Measurements from ENCODE around the gene GGCX. TPM values are rescaled to one million over a fixed set of nuclear protein-coding genes. Genes with fewer than 3 reads are reported as not detected.

Gene GGCX
- total and polyA plus RNA-seq, 2 of the 4 experiments (the other 2 are of a cell fraction) = 35.0 to 39.4 TPM

DNA sequence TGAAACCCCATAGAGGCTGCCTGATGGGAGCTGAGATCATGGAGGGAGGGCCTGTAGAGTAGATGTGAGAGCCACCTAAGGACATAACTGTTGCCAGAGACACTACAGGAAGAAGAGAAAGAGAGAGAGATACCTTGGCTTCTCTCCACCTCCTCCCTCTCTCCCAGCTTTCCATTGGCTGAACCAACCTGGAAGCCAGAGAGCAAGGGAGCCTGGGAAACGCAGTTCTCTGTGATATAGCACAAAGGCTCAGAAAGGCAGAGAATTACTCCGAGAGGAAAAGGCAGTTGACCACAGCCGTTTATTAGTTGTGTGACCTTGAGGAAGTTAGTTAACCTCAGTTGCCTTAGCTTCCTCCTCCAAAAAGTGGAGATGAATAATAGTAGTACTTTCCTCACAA, 60.0 kb downstream of the GGCX start:
- in situ Hi-C loops (cut with MboI; ENCODE audit: low sequenced_read_pairs) (no loop called here), dilution Hi-C loops (cut with HindIII; ENCODE audit: low sequenced_read_pairs, unreplicated experiment) (no loop called here), intact Hi-C loops (cut with micrococcal nuclease) (no loop called here)
- H3K4me1 ChIP-seq (ENCODE audit: control insufficient read depth, insufficient read depth, low read length) = peaks cover 24% of the 10 kb centered on the region
- no peak overlapping the region; a peak in 1 of 4 replicates for H4K8ac ChIP-seq (ENCODE audit: low read depth in 2 of 2, low read length in 2 of 2)
- H3K23ac ChIP-seq (ENCODE audit: low read depth, low read length) = no peak overlapping the region
- TF ChIP-seq NFE2L2 (IDR thresholded peaks at IDR 0.05; ENCODE audit: low read depth, low read length) (no peak), SMC3 (IDR thresholded peaks at IDR 0.05; ENCODE audit: low read depth, low read length) (no peak), CEBPB (IDR thresholded peaks at IDR 0.05; ENCODE audit: low read depth, low read length) (no peak), CHD1 (IDR thresholded peaks at IDR 0.05; ENCODE audit: low read depth, low read length) (no peak), RFX5 (IDR thresholded peaks at IDR 0.05; ENCODE audit: low read depth, low read length) (no peak), MXI1 (IDR thresholded peaks at IDR 0.05; ENCODE audit: borderline replicate concordance, low read depth, low read length) (no peak), MAFK (IDR thresholded peaks at IDR 0.05; ENCODE audit: low read depth, low read length) (no peak), BHLHE40 (IDR thresholded peaks at IDR 0.05; ENCODE audit: low read depth, low read length) (no peak), RAD21 (IDR thresholded peaks at IDR 0.05; ENCODE audit: low read length) (no peak), MAZ (IDR thresholded peaks at IDR 0.05; ENCODE audit: borderline replicate concordance, low read depth, low read length) (no peak), POLR2A (IDR thresholded peaks at IDR 0.05; ENCODE audit: low read depth, low read length) (no peak), RCOR1 (IDR thresholded peaks at IDR 0.05; ENCODE audit: insufficient replicate concordance, low read length) (no peak), FOS (IDR thresholded peaks at IDR 0.05; ENCODE audit: low read depth, low read length) (no peak)
- TF ChIP-seq, protein P1, sequence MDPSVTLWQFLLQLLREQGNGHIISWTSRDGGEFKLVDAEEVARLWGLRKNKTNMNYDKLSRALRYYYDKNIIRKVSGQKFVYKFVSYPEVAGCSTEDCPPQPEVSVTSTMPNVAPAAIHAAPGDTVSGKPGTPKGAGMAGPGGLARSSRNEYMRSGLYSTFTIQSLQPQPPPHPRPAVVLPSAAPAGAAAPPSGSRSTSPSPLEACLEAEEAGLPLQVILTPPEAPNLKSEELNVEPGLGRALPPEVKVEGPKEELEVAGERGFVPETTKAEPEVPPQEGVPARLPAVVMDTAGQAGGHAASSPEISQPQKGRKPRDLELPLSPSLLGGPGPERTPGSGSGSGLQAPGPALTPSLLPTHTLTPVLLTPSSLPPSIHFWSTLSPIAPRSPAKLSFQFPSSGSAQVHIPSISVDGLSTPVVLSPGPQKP (IDR thresholded peaks at IDR 0.05; ENCODE audit: borderline replicate concordance, low read depth, low read length) = no peak
- TF ChIP-seq, protein P2, sequence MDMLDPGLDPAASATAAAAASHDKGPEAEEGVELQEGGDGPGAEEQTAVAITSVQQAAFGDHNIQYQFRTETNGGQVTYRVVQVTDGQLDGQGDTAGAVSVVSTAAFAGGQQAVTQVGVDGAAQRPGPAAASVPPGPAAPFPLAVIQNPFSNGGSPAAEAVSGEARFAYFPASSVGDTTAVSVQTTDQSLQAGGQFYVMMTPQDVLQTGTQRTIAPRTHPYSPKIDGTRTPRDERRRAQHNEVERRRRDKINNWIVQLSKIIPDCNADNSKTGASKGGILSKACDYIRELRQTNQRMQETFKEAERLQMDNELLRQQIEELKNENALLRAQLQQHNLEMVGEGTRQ (IDR thresholded peaks at IDR 0.05; ENCODE audit: low read depth, low read length) = no peak
- TF ChIP-seq, protein P3, sequence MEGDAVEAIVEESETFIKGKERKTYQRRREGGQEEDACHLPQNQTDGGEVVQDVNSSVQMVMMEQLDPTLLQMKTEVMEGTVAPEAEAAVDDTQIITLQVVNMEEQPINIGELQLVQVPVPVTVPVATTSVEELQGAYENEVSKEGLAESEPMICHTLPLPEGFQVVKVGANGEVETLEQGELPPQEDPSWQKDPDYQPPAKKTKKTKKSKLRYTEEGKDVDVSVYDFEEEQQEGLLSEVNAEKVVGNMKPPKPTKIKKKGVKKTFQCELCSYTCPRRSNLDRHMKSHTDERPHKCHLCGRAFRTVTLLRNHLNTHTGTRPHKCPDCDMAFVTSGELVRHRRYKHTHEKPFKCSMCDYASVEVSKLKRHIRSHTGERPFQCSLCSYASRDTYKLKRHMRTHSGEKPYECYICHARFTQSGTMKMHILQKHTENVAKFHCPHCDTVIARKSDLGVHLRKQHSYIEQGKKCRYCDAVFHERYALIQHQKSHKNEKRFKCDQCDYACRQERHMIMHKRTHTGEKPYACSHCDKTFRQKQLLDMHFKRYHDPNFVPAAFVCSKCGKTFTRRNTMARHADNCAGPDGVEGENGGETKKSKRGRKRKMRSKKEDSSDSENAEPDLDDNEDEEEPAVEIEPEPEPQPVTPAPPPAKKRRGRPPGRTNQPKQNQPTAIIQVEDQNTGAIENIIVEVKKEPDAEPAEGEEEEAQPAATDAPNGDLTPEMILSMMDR (conservative IDR thresholded peaks at IDR 0.05; ENCODE audit: low read depth, low read length) = no peak
- DNase-seq (no peak), ATAC-seq (ENCODE audit: low read depth) (no peak)
- peak overlapping the region; percentile 63; the same call in 1 of the 2 replicates for H2AK5ac ChIP-seq (ENCODE audit: low read depth, low read length)
- H3K14ac ChIP-seq (replicated peaks; ENCODE audit: low read depth, low read length) = peak overlapping the region; percentile 44; the same call in 1 of the 2 replicates
- H3K79me1 ChIP-seq (ENCODE audit: low read depth in 1 of 2, low read length in 2 of 2) = peaks cover 0 to 24% of the 10 kb centered on the region in 2 experiments; a peak in 2 of 4 replicates
- no CpG with 5 or more reads among the region's 3 CpGs for WGBS, 2 experiments (ENCODE audit: extremely low coverage in 2 of 2, insufficient read length in 1 of 2)
- no peak overlapping the region for H3K18ac ChIP-seq (ENCODE audit: low read depth, low read length)
- peak overlapping the region; percentile 64 for H3K4ac ChIP-seq (ENCODE audit: low read depth, low read length)
- ChIA-PET CTCF (interaction anchor here (0.8 kb wide), 1 partner anchor 18 kb away, joined by 3 read pairs; no protein-coding TSS in a partner anchor), POLR2A (ENCODE audit: unreplicated experiment) (interaction anchor here (1.6 kb wide), 1 partner anchor 39 kb away, joined by 6 read pairs; no protein-coding TSS in a partner anchor)
- H4K91ac ChIP-seq (ENCODE audit: insufficient read depth, low read depth, low read length) = peak overlapping the region; percentile 49; the same call in 1 of the 2 replicates
- peak overlapping the region; percentile 74 for H2BK120ac ChIP-seq (ENCODE audit: low read depth, low read length)
- H3K36me3 ChIP-seq (ENCODE audit: control insufficient read depth, insufficient read depth, low read length) = no peaks in the 10 kb centered on the region
- peaks cover 48% of the 10 kb centered on the region for H3K9me1 ChIP-seq (ENCODE audit: insufficient read depth, low read length)
- peak overlapping the region; percentile 35 for H2AFZ ChIP-seq (replicated peaks; ENCODE audit: low read length, poor library complexity)
- H2BK5ac ChIP-seq (ENCODE audit: low read depth, low read length, poor library complexity, severe bottlenecking) = no peak overlapping the region
- H2BK15ac ChIP-seq (ENCODE audit: low read depth, low read length) = peak overlapping the region; percentile 69
- H2BK20ac ChIP-seq (ENCODE audit: low read depth, low read length) = peak overlapping the region; percentile 75; the same call in 1 of the 2 replicates
- H3K4me3 ChIP-seq (ENCODE audit: insufficient read depth, low read depth, low read length) = no peak overlapping the region
- no peak overlapping the region for H3K27ac ChIP-seq (ENCODE audit: insufficient read depth, low read length)
- H3K9ac ChIP-seq (ENCODE audit: low read depth, low read length) = no peak overlapping the region
- no peaks in the 10 kb centered on the region for H4K20me1 ChIP-seq (ENCODE audit: insufficient read depth, low read length)
- H4K5ac ChIP-seq (ENCODE audit: low read depth, low read length) = no peak overlapping the region
- H3K4me2 ChIP-seq (ENCODE audit: low read depth, low read length) = no peak overlapping the region
- no peak overlapping the region for H3K56ac ChIP-seq (ENCODE audit: extremely low read depth, insufficient read depth, low read length)
- no peaks in the 10 kb centered on the region for H3K27me3 ChIP-seq (ENCODE audit: control insufficient read depth, insufficient read depth, low read length)
- no peak overlapping the region for H2AK9ac ChIP-seq (replicated peaks; ENCODE audit: low read depth, low read length, poor library complexity)
- H3K9me3 ChIP-seq (ENCODE audit: control insufficient read depth, insufficient read depth, low read length) = no peaks in the 10 kb centered on the region
- BruUV-seq (replicated peaks) = no TSS peak

Data from IMR-90 (cell line).